Measurements from ENCODE around the gene MFGE8.

DNA sequence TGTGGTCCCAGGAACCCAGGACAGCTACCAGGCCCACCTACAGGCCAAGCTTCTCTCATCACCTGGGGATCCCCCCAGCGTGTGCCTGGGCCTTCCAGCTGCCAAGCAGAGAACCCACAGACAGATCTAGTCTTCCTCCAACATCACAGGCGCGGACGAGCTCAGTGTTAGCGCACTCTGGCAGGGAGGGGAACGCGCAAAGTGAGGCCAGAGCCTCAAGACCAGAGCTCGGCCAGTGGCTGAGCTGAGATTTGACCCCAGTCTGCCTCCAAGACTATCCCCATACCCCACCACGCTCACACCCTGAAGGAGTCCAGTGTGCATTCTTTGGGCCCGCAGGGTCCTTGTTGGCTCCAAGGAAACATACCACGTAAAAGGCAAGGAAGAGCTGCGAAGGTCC, 5.1 kb downstream of the MFGE8 start:
- TF ChIP-seq, protein P1, sequence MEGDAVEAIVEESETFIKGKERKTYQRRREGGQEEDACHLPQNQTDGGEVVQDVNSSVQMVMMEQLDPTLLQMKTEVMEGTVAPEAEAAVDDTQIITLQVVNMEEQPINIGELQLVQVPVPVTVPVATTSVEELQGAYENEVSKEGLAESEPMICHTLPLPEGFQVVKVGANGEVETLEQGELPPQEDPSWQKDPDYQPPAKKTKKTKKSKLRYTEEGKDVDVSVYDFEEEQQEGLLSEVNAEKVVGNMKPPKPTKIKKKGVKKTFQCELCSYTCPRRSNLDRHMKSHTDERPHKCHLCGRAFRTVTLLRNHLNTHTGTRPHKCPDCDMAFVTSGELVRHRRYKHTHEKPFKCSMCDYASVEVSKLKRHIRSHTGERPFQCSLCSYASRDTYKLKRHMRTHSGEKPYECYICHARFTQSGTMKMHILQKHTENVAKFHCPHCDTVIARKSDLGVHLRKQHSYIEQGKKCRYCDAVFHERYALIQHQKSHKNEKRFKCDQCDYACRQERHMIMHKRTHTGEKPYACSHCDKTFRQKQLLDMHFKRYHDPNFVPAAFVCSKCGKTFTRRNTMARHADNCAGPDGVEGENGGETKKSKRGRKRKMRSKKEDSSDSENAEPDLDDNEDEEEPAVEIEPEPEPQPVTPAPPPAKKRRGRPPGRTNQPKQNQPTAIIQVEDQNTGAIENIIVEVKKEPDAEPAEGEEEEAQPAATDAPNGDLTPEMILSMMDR (conservative IDR thresholded peaks at IDR 0.05; ENCODE audit: low read depth, low read length), result no peak
- no peak for TF ChIP-seq EZH2 (IDR thresholded peaks at IDR 0.05; ENCODE audit: low read length, unreplicated experiment)
- TF ChIP-seq EZH2phosphoT487 (IDR thresholded peaks at IDR 0.05; ENCODE audit: borderline replicate concordance, low read length), result no peak

Data from PC-3 (cell line).